Nucleus accumbens (tissue), 56 donors: Measurements from ENCODE around the gene SPTLC2.
A peak's percentile ranks its signal among the peaks of the same experiment; 100 is the strongest.

Experiments
- DNase-seq, 56 donors: peaks; one replicate each; lab custom pipeline; 2025; lab: John Stamatoyannopoulos, UW

SPTLC2 gene

DNA sequence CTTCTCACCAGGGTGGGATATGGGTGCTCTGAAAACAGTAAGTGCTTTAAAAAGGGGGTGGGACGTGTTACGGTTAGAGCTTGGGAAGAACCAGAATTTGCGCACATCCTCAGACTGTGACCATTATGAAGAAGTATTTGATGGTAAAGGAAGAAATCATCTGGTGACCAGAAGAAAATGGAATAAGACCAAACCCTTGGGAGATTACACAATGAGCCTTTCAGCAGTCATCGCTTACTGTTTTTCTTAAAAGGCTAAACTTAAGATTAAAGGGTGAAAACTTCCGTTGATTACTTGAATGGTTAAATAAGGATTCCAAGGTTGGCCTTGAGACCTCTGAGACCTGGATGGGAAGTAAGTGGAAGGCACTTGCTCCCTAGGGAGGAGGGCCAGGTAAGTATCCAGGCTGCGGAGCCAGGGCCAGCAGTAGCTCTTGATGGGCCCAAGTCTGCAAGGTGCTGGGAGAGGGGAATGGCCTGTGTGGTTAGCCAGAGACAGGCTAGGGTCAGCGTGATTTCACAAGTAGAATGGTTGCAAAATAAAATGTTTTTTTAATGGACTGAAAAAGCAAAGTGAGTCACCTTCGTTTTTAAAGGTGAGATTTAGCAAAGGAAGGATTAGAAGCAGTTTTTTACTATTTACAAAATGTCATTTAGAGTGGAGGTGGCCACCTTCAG lies 104.8 kb downstream of the SPTLC2 start:
- no peak for DNase-seq

GRCh38 chr14:77509366-77509765 lies 107.1 kb downstream of the SPTLC2 start:
- DNase-seq = no peak

DNA sequence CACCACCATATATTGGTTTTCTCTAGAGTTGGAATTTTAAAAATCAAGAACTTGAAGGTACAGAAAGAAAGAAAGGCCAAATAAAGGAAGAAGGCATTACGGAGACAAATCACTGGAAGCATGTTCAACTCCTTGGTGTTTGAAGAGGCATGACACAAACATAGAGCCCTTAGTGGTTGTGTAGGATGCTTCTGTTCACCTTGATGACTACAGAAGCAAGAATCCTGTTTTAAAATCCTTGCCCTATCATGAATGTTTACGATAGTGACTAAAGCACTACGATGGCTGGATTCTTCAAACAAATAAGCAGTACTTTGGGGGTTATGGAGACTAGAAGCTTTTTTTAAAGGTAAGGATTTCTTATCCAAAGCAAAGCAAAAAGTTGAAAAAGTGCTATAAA lies 107.6 kb downstream of the SPTLC2 start:
- DNase-seq = no peak

GRCh38 chr14:77508249-77508648 lies 108.2 kb downstream of the SPTLC2 start:
- DNase-seq = no peak

DNA sequence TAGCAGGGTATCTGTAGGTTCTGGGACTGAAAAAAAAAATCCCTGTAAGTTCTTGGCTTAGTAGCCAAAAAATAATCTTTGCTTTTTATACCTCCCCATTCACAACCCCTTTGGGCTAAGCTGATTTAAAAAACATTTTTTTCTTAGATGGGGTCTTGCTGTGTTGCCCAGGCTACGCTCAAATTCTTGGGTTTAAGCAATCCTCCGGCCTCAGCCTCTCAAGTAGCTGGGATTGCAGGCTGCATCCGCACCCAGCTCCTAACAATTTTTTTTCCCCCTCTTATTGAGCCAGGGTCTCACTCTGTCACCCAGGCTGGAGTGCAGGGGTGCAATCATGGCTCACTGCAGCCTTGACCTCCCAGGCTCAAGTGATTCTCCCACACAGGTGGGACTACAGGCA lies 108.7 kb downstream of the SPTLC2 start:
- DNase-seq = no peak

GRCh38 chr14:77505031-77505430 lies 111.4 kb downstream of the SPTLC2 start:
- no peak for DNase-seq

DNA sequence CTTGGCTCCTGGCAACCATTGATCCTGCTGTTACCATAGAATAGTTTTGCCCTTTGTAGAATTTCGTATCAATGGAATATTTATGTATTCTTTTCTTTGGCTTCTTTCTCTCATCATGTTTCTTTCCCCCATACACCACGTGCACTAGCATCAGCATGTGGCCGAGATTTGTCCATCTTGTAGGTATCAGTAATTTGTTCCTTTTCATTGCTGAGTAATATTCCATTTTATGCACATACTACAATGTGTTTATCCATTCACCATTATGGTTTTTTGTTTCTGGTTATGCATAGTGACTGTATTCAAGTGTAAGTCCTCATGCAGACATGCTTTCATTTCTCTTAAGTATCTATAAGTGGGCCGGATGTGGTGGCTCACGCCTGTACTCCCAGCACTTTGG lies 113.3 kb downstream of the SPTLC2 start:
- no peak for DNase-seq

DNA sequence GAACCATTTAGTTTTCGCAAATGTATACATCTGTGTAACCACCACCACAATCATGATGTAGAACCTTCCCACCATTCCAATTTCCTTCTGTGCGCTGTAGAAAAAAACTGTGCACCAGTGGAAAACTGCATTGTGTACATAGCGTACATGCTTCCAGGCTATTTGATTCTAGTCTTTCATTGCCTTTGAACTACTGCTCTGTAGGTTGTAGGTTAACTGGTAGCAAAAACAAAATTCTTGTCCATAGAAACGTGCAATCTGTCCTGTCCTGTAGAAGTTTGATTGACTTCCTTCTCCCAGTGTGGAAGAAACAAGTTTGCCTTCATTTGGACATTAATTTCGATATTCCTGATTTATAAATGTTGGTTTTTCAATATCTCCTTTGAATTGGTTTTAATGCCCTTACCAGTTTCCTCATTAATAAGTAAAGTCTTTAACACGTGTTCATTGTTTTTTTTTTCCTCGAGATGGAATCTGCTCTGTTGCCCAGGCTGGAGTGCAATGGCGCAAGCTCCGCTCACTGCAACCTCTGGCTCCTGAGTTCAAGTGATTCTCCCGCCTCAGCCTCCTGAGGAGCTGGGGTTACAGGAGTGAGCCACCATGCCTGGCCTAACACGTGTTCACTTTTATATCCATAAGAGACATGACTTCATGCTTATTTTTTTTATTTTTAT lies 114.2 kb downstream of the SPTLC2 start:
- no peak for DNase-seq

GRCh38 chr14:77498984-77499527 lies 117.4 kb downstream of the SPTLC2 start:
- DNase-seq = peak in 1 of 56 donors; percentile 81

DNA sequence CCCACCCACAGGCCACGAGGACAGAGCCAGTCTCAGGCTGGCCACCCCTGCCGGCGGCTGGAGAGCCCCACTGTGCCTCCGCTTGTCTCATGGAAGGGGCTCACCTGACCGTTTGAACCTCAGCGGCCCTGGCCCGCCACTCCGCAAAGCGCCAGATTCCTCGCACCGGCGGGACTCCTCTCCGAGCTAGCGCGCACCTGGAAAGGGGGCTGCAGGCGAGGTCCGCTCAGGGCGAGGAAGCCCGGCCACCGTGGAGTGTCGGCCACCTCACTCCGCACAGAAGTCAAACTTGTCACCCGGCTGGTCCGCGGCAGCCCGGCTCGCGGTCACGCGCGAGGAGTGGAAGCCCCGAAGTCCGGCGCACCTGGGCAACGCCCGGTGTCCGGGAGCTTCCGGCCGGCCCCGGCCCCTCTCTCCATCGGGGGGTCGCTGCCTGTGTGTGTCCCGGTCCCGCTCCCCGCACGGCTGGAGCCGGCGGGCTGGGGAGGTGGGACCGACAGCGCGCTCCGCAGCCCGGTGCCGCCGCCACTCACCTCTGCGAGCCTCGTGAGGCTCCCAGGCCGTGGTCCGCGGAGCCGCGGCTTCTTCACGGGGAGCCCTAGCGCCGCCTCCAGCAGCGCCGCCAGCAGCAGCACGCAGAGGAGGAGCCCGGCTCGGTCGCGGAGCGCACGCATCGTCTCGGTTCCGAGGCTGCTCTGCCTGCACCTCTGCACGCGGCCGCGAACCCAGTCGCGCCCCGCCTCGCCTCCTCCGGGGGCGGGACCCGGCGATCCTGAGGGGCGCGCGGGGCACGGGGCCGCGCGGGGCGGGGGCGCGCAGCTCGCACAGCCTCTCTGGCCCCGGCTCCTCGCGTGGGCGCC lies 118.1 kb downstream of the SPTLC2 start, which contains the start of gene ISM2:
Gene ISM2 (minus strand): TSS at position 697 of the 860 bp plus-strand sequence. CDS start 23 bp downstream, at position 674.
- peak in 24 of 56 donors; percentile 6 to 81 (median 22) for DNase-seq

- no peak for DNase-seq
Measured at GRCh38 chr14:77495334-77495733, 121.1 kb downstream of the SPTLC2 start.

DNA sequence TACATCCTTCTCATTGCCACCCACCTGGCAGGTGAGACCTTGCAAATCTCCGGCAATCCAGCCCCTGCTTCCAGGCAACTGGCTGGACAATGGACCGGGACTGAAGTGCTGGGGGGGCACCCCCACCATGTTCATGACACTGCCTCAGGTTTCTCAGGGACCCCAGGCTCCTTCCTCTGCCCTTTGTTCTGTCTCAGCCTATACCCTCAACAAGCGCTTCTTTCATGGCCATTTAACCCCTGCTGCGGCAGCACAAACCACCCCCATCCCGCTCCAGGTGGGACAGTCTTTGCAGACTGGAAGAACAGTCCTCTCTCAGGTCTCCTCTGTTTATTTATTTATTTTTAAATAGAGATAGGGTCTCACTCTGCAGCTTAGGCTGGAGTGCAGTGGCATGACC lies 125.4 kb downstream of the SPTLC2 start:
- no peak for DNase-seq

DNA sequence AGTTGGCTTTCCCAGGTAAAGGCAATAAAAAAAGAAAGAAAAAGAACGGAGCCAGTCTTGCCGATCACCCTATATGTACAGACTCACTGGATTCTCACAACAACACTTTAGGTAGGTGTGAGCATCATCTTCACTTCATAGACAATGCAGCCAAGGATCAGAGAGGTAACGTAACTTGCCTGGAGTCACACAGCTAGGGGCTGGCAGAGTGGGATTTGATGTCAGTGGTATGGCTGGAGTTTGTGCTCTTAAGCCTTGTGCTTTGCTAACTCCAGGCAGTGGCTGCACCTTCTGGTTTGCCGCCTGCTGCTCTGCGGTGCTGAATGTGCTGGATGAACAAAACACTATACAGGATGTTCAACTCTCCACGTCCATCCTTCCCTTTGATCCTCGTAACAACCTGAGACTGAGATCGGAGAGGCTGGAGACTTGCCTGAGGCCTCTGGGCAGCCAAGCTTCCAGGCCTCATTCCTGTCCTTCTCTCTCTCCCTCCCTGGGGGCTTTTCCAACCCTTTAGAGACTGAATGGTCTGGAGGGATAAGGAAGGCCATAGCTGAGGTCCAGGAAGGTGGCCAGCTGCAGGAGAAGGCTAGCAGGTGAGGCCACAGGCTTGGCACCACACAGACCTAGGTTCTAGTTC lies 126.0 kb downstream of the SPTLC2 start:
- no peak for DNase-seq

GRCh38 chr14:77489041-77489440 lies 127.4 kb downstream of the SPTLC2 start:
- DNase-seq = no peak

DNA sequence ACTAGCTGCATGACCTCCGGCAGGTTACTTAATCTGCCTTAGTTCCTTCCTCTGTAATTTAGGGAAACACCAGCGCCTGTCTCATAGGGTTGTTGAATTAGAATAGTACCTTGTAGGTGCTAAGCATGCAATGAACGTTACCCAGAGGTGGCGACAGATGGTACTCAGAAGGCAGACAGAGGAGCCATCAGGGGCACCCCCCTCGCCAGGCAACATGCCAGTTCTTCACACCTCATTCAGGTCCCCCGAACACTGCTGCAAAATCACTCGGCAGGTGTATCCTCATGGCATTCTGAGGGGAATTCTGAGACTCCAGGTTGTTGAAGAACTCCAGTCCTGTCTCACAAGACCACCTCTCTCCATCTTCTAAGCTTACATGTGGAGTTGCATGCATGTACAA lies 127.9 kb downstream of the SPTLC2 start:
- DNase-seq = no peak

- no peak for DNase-seq
Measured at GRCh38 chr14:77485901-77486678, 130.3 kb downstream of the SPTLC2 start.

GRCh38 chr14:77485256-77485655 lies 131.2 kb downstream of the SPTLC2 start:
- no peak for DNase-seq

- no peak for DNase-seq
Measured at GRCh38 chr14:77482422-77482821, 134.0 kb downstream of the SPTLC2 start.

- DNase-seq = no peak
Measured at GRCh38 chr14:77478796-77479195, 137.6 kb downstream of the SPTLC2 start.

DNA sequence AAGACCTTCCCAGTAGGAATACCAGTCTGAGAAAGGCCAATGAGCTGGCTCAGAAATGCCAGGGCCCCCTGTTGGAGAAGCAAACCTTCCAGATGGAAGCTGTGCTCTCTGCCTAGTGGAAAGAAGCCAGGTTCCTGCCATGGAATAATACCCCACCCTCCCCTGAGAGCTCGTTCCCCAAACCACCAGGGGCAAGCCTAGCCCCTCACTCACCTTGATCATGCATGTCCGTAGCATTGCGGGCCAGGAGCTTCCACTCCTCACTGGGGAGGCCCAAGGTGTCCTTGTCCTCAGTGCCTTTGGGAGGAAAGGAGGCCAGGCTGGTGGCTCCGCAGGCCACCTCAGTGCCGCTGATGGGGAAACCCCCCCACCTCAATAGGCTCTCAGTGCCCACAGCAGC lies 138.4 kb downstream of the SPTLC2 start:
- no peak for DNase-seq
